ENCODE measurements around the gene SIGLEC7.

DNA sequence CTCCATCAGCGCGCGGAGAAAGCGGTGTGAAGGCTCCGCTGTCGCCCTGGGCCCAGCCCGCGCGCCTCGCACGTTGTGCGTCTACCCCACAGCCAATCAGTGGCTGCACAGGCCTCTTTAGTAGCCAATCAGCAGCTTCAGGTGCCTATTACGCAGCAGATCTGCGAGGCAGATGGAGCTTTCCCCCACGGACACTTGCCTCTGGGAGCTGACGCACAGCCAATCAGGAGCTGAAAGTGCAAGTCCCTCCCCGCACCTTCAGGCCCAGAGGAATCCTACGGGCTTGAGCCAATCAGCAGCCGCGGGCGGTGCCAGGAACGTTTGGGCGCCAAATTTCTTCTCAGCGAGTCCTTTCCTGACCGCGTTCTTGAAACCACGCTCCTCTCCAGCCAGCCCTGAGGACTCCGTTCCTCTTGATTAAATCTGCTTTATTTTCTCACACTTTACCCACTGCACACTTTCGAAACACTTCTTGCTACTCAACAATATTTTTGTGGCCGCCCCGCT, 39.9 kb downstream of the SIGLEC7 start:
- TF ChIP-seq CTCF (IDR thresholded peaks at IDR 0.05) (no peak), POLR2A (IDR thresholded peaks at IDR 0.05) (no peak)
